Measurements from ENCODE around the gene TTC13.
A peak's percentile ranks its signal among the peaks of the same experiment; 100 is the strongest.

Gene TTC13

DNA sequence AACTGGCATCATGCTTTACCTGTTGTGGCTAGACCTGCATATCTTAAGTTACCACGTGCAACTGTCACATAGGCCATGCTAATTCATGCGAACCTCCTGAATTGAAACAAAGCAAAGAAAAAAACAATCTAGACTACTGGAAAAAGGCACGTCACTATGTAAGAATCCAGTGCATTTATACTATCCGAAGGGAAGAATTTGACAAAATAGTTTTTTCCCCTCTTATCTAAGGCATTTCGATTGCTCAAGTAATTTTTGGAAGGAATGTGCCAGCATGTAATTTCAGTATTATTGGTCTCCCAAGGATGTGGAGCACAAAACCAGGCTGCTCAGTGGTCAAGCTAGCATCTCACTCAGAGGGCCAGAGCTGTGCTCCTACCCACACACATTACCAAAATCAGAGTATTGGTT is 78.8 kb downstream of the TTC13 start:
- DNase-seq (ENCODE audit: insufficient read length, low spot score) (no peak), FAIRE-seq (no peak)
- no peak for TF ChIP-seq POLR2A (IDR thresholded peaks at IDR 0.05; ENCODE audit: low read depth, low read length)

DNA sequence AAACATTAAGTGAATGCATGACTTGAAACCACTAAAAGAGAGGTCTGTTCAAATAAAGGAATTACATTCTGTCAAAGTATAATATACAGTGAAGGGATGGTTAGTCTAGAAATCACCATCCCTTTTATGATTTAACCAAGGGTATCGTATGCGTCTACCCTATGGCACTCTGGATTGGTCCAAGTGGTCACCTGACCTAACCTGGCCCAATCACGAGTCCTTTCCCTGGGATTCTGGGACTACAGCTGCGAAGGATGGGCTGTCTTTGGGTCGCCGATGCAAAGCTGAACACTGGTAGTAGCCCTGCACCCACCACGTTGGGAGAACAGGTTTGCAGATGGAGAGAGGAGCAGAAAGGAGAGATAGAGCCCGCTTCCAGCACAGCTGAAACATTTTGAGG is 79.9 kb downstream of the TTC13 start:
- no peak for FAIRE-seq
- no peak for TF ChIP-seq POLR2A (IDR thresholded peaks at IDR 0.05; ENCODE audit: low read depth, low read length)
- no peak for DNase-seq (ENCODE audit: insufficient read length, low spot score)

DNA sequence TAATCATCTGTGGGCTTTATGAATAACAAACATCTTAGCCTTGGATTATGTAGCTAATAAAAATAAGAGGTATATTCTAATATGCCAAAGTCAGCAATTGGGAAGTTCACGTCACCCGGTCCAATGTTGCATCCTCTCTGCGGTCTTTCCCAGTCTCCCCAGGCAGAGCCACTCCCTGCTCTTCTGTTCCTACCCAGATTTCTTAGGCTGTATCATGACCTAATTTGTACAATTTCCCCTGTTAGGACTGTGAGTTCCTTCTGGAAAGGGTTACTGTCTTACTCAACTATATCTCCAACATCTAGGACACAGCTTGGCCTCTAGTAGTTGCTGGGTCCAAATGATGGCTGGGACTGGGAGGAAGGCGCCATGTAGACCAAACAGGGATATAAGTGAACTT is 80.5 kb downstream of the TTC13 start:
- FAIRE-seq: no peak
- DNase-seq (ENCODE audit: insufficient read length, low spot score): no peak
- no peak for TF ChIP-seq POLR2A (IDR thresholded peaks at IDR 0.05; ENCODE audit: low read depth, low read length)

DNA sequence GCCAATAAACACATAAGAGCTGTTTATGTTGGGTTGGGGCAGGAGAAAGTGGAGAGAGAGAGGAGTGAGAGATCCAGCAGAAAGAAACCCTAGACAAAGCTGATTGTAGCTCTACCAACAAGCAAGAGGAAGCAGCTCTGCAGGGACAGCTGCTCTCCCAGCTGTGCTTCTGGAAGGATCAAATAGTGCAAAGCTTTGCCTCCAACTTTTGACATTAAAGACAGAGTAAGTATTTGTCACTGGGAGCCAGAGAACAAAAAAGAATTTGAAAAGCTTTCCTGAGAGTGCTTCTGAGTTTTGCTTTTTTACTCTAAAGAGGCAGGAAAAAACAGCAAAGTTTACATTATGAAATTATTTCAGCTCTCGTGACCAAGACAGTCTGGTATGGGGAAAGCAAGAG is 81.9 kb downstream of the TTC13 start:
- no peak for FAIRE-seq
- TF ChIP-seq POLR2A (IDR thresholded peaks at IDR 0.05; ENCODE audit: low read depth, low read length): no peak
- DNase-seq (ENCODE audit: insufficient read length, low spot score): no peak

DNA sequence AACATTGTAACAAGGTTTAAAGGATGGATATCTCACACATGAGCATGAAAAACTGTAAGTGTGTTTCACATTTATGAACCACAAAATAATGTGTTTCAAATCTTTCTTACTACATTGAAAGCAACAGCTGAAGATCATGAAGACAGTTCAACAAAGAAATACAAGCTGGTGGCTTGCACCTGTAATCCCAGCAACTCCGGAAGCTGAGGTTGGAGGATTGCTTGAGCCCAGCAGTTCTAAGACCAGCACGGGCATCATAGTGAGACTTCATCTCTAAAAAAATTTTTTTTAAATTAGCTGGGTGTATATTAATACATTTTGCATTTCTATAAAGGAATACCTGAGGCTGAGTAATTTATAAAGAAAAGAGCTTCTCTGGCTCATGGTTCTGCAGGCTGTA is 83.2 kb downstream of the TTC13 start:
- DNase-seq (ENCODE audit: insufficient read length, low spot score) (no peak), FAIRE-seq (no peak)
- TF ChIP-seq POLR2A (IDR thresholded peaks at IDR 0.05; ENCODE audit: low read depth, low read length): no peak

DNA sequence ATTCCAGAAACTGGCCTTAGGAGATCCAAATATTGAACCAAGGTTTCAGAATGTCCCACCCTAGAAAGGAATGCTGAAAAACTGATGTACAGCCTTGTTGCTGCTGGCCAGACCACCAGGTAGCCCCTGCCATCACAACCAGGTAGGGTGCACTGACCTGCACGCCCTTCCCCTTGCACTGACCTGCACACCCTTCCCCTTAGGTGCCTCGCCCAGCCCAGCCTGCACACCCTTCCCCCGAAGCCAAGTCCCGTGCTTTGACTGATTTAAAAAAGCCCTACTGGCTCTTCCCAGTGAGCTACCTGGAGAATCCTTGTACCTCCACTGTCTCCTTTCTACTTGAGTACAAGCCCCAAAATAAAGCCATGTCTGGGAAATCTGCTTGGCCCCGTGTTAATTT is 84.0 kb downstream of the TTC13 start:
- FAIRE-seq (no peak), DNase-seq (ENCODE audit: insufficient read length, low spot score) (no peak)
- TF ChIP-seq POLR2A (IDR thresholded peaks at IDR 0.05; ENCODE audit: low read depth, low read length): no peak

DNA sequence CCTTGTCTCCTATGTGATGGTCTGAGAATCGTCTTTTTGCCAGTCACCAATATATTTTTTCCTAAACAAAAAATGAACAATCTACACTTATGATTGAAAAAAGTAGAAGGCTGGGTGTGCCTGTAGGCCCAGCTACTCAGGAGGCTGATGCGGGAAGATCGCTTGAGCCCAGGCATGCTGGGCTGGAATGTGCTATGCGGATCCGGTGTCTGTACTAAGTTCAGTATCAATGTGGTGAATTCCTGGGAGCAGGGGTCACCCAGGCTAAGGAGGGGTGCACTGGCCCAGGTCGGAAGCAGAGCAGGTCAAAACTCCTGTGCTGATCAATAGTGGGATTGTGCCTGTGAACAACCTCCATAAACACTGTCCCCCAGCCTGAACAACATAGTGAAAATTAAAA is 84.6 kb downstream of the TTC13 start:
- TF ChIP-seq POLR2A (IDR thresholded peaks at IDR 0.05; ENCODE audit: low read depth, low read length): no peak
- FAIRE-seq (no peak), DNase-seq (ENCODE audit: insufficient read length, low spot score) (no peak)

DNA sequence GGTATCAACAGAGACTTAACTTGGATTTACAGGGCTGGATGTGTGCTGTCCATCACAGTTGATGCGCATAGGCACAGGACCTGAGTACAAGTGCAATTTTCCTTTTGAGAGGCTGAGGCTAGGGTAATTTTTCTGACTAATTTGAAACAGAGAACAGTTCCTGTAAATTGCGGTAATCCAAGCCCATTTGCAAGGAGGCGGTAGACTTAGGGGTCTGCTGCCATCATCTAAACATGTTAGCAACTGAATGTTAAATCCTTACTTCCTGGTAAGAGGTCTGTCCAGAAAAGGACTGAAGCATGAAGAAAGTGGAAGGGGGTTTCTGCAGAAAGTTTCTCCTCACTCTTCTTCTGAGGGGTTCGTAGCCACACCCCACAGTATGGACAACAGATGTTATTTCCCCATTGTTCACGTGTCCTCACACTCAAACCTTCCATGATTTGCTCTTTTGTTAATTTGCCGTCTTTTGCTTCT is 86.6 kb downstream of the TTC13 start:
- no peak for DNase-seq (ENCODE audit: insufficient read length, low spot score)
- no peak for TF ChIP-seq POLR2A (IDR thresholded peaks at IDR 0.05; ENCODE audit: low read depth, low read length)
- FAIRE-seq: no peak

DNA sequence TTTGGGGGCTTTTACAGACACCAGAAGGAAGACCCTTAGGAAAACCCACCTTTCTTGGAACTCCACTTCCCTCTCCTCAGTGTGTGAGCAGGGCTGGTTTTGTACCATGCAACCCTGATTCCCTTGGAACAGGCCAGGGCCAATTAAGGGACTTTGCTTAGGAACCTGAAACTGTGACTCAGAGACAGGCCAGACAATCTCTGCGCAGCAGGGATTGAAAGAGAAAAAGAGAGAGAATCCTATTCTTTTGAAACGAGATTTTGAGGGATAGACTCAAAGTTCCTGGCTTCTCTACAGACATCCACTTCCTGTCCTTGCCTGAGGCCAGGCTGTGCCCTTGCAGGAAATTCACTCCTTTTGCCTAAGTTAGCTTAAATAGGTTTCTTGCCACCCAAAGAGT is 87.2 kb downstream of the TTC13 start:
- DNase-seq (ENCODE audit: insufficient read length, low spot score) (no peak), FAIRE-seq (no peak)
- TF ChIP-seq POLR2A (IDR thresholded peaks at IDR 0.05; ENCODE audit: low read depth, low read length): no peak

DNA sequence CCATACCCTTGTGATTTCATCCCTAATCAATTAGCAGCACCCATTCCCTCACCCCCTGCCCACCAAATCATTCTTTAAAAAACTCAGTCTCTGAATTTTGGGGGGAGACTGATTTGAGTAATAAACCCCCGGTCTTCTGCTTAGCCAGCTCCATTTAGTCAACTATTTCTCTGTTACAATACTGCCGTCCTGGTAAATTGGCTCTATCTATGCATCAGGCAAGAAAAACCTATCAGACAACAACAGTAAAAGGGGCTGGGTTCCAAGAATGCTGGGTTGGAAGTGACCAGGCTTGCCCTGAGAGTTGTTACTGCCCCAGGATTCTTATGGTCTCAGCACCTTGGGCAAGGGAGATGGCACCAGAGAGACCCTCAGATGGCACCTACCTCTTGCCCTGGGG is 94.0 kb downstream of the TTC13 start:
- FAIRE-seq (no peak), DNase-seq (ENCODE audit: insufficient read length, low spot score) (no peak)
- TF ChIP-seq POLR2A (IDR thresholded peaks at IDR 0.05; ENCODE audit: low read depth, low read length): no peak

DNA sequence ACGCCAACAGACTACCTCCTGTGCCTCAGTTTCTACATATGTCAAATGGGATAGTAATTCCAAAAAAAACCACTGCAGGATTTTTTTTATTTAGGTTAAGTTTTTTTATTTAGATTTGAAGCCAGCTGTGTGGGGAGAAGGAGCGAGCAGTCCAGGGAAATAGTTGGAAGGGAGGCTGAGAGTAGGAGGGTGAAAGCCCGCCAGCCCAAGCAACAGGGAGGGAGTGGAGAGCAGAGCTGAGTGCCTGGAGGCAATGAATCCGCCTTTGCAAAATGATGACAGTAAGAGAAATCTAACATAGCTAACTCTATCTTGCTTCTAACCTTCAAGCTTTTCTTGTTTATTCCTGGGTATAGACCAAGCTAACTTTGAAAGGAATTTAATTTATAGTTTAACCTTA is 94.7 kb downstream of the TTC13 start:
- DNase-seq (ENCODE audit: insufficient read length, low spot score) (no peak), FAIRE-seq (no peak)
- TF ChIP-seq POLR2A (IDR thresholded peaks at IDR 0.05; ENCODE audit: low read depth, low read length): no peak

DNA sequence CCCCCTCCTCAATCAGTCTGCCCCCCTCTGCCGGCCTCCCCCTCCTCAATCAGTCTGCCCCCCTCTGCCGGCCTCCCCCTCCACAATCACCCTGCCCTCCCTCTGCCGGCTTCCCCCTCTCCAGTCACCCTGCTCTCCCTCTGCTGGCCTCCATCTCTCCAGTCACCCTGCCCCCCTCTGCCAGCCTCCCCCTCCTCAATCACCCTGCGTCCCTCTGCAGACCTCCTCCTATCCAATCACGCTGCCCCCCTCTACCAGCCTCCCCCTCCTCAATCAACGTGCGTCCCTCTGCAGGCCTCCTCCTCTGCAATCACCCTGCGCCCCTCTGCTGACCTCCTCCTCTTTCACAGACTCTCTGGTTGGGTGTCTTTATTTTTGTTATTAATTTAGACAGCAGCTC is 98.9 kb downstream of the TTC13 start:
- no peak for TF ChIP-seq POLR2A (IDR thresholded peaks at IDR 0.05; ENCODE audit: low read depth, low read length)
- no peak for DNase-seq (ENCODE audit: insufficient read length, low spot score)
- FAIRE-seq: no peak

DNA sequence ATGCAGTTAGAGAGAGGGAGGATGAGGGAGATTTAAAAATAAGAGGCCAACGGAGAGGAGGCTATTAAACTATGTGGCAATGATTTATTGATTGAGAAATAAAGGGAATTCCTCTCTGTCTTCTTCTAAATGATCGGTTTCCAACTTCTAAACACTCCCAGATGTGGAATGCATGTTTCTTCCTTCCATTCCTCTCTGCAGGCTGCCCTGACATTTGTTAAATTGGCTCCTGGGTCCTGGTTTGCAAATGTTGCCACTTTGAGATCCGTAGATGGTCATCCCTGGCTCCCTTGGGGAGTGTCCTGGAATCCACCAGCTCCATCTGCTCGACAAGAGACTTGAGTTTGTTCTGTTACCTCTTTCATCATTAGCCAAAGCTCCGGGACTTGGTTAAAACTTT is 100.1 kb downstream of the TTC13 start:
- TF ChIP-seq POLR2A (IDR thresholded peaks at IDR 0.05; ENCODE audit: low read depth, low read length): no peak

DNA sequence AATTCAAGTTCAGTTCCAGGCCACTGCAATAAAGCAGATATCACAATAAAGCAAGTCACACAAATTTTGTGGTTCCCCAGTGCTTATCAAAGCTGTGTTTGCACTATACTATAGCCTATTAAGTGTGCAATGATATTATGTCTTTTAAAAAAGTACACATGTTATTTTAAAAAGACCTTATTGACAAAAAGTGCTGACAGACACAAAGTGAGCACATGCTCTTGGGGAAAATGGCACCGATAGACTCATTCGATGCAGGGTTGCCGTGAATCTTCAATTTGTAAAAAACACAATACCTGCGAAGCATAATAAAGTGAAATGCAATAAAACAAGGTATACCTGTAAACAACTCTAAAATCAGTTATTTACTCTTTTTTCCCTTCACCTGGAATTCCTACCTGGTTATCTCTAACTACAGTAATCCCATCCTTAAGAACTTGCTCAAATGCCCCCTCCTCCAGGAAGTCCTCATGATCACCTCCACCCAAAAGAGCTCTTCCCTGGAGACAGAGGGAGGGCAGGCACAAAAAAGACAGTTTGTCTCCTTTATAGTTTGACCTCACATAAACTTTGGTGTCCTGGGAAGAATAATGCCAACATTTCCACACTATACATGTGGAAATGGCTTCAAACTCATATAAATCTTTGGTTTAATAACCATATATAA is 100.6 kb downstream of the TTC13 start:
- DNase-seq (ENCODE audit: insufficient read length, low spot score): no peak
- no peak for FAIRE-seq
- no peak for TF ChIP-seq POLR2A (IDR thresholded peaks at IDR 0.05; ENCODE audit: low read depth, low read length)

More for the DNA sequence above, 100.1 kb downstream of the TTC13 start:
- FAIRE-seq: no peak
- DNase-seq (ENCODE audit: insufficient read length, low spot score): no peak

DNA sequence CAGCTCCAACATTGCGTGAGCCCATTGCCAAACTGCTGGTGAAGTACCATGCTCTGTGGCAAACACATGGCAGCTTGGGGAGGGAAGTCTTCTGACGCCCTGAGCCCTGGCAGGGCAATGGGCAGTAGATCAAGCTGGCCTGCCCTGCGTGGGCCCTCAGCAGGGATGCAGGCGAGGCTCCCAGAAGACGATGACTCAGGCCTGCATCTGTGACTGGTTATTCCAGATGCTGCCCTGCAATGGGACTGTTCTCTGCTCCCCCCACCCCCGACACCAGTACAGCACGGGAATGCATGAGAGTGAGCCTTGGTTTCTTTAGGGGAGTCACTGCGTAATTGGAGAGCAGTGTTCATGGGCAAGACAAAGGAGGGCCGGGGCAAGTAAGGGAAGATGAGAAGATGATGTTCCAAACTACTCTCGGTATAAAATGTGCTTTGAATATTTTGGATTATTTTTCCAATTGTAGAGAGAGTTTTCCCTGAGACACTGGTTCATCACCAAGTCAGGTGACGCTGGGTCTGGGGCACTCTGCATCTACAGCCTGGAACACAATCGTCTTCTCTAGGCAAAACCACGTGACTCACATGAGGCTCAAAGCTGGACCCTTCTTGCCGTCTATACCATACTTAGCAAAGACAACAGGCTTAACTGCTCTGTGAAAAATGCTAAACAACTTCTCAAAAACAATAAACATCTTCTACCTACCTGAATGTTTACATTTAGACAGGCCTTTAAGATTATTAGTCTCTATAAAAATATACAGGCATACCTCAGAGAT is 101.3 kb downstream of the TTC13 start:
- DNase-seq (ENCODE audit: insufficient read length, low spot score): peak; percentile 65
- no peak for TF ChIP-seq POLR2A (IDR thresholded peaks at IDR 0.05; ENCODE audit: low read depth, low read length)
- FAIRE-seq: no peak
